Ishikawa (cell line): ENCODE measurements around the gene CBX8.

Experiments
- CEBPB ChIP-seq: IDR thresholded peaks from 2 replicates; pipeline ENCODE4 v1.6.1; 2012
- CREB1 ChIP-seq: IDR thresholded peaks from 2 replicates; pipeline ENCODE4 v1.6.1; 2012; ENCODE audit warnings: low read depth
- EP300 ChIP-seq: IDR thresholded peaks from 2 replicates; pipeline ENCODE4 v1.6.1; 2012; ENCODE audit warnings: borderline replicate concordance
- MAX ChIP-seq: IDR thresholded peaks from 2 replicates; pipeline ENCODE4 v1.6.1; 2012
- NFIC ChIP-seq: IDR thresholded peaks from 2 replicates; pipeline ENCODE4 v1.6.1; 2012
- RAD21 ChIP-seq: IDR thresholded peaks from 2 replicates; pipeline ENCODE4 v1.6.1; 2012; ENCODE audit warnings: low read depth
- REST ChIP-seq: IDR thresholded peaks from 2 replicates; pipeline ENCODE4 v1.6.1; 2012; ENCODE audit warnings: low read depth, mild to moderate bottlenecking
- TAF1 ChIP-seq: IDR thresholded peaks from 2 replicates; pipeline ENCODE4 v1.6.1; 2012; ENCODE audit warnings: low read depth, mild to moderate bottlenecking
- TCF12 ChIP-seq: IDR thresholded peaks from 2 replicates; pipeline ENCODE4 v1.6.1; 2012; ENCODE audit warnings: low read depth
- TEAD4 ChIP-seq: IDR thresholded peaks from 2 replicates; pipeline ENCODE4 v1.6.1; 2012
- USF1 ChIP-seq: IDR thresholded peaks from 2 replicates; pipeline ENCODE4 v1.6.1; 2012
- YY1 ChIP-seq: IDR thresholded peaks from 2 replicates; pipeline ENCODE4 v1.6.1; 2012; ENCODE audit warnings: low read depth

GRCh38 chr17:79742951-79743476, 53.9 kb downstream of the CBX8 start:
- TF ChIP-seq RAD21 (no peak), CEBPB (no peak), EP300 (no peak), REST (no peak), YY1 (no peak), TCF12 (no peak), TAF1 (no peak), MAX (no peak), TEAD4 (no peak), NFIC (no peak), CREB1 (no peak), USF1 (no peak)
